GM12878 (cell line): Measurements from ENCODE around the gene CIDEC. TPM values are rescaled to one million over a fixed set of nuclear protein-coding genes. Genes with fewer than 3 reads are reported as not detected.

ENCODE experiments used
- ATAC-seq: fragments of 200-7000 bp; cut with Tn5 transposase; 3 replicates; pipeline ENCODE4 v1.9.1; 2020; ENCODE audit warnings: mild to moderate bottlenecking, moderate library complexity
- BruUV-seq: library from RNA; stranded (reverse); fragments of 400-500 nt; replicated peaks from 2 replicates; lab custom pipeline; 2021; lab: Mats Ljungman, UMichigan
- CTCF ChIA-PET: fragments of 300-600 bp; sonication (Branson Sonifier 250); formaldehyde crosslinking; extraction: SDS; loops from one replicate; lab custom pipeline; 2021; ENCODE audit warnings: inconsistent platforms; lab: Yijun Ruan, JAX
- POLR2A ChIA-PET: fragments of 350-600 bp; formaldehyde crosslinking; extraction: SDS; loops from one replicate; lab custom pipeline; 2021; ENCODE audit warnings: inconsistent platforms; lab: Charles Lee
- RAD21 ChIA-PET: fragments of 300-600 bp; sonication (Branson Sonifier 250); formaldehyde crosslinking; loops from one replicate; lab custom pipeline; 2023; ENCODE audit warnings: antibody characterized with exemption; ENCODE audit not compliant: unreplicated experiment; lab: Charles Lee
- SMC1A ChIA-PET: fragments of 300-600 bp; sonication (Branson Sonifier 250); formaldehyde crosslinking; loops from one replicate; lab custom pipeline; 2023; ENCODE audit not compliant: unreplicated experiment, uncharacterized antibody; lab: Charles Lee
- DNase-seq: peaks from one replicate; pipeline ENCODE4 v3.0.0-alpha.2; 2011; ENCODE audit warnings: low read depth, low spot score
- FAIRE-seq: peaks from 3 replicates; lab custom pipeline; 2011; peaks lifted over from hg19 to GRCh38; lab: Jason Lieb, UNC
- H2AFZ ChIP-seq: 2 replicates; pipeline ENCODE4 v1.6.0; 2011; ENCODE audit warnings: low read depth, low read length, control low read depth; ENCODE audit not compliant: control insufficient read depth
- H3K27ac ChIP-seq: 2 replicates; pipeline ENCODE4 v1.5.1; 2011; ENCODE audit warnings: control low read depth; ENCODE audit not compliant: control insufficient read depth, insufficient read depth
- H3K27me3 ChIP-seq, 2 experiments: replicated peaks in 1 of 2; 2 replicates each; pipeline versions ENCODE4 v1.6.0 to v1.6.1; 2011; ENCODE audit warnings: low read length in 1 of 2; ENCODE audit not compliant: control insufficient read depth in 2 of 2, insufficient read depth in 2 of 2
- H3K36me3 ChIP-seq, 2 experiments: 2 replicates each; pipeline ENCODE4 v1.5.1; 2011; ENCODE audit warnings: low read length in 1 of 2; ENCODE audit not compliant: control insufficient read depth in 2 of 2, insufficient read depth in 2 of 2
- H3K4me1 ChIP-seq: 2 replicates; pipeline ENCODE4 v1.6.1; 2011; ENCODE audit warnings: mild to moderate bottlenecking, low read length, moderate library complexity, mixed read lengths; ENCODE audit not compliant: control insufficient read depth, insufficient read depth
- H3K4me2 ChIP-seq: 2 replicates; pipeline ENCODE4 v1.6.0; 2011; ENCODE audit warnings: control low read depth; ENCODE audit not compliant: control insufficient read depth, insufficient read depth
- H3K4me3 ChIP-seq: fragments of 200-600 bp; sonication (generic); 2 replicates; pipeline ENCODE4 v1.5.1; 2016
- H3K79me2 ChIP-seq: 2 replicates; pipeline ENCODE4 v1.6.0; 2011; ENCODE audit warnings: low read length; ENCODE audit not compliant: control insufficient read depth, insufficient read depth
- H3K9ac ChIP-seq: 2 replicates; pipeline ENCODE4 v1.8.0; 2011; ENCODE audit warnings: low read length, control low read depth, mixed read lengths; ENCODE audit not compliant: control insufficient read depth, insufficient read depth
- H3K9me3 ChIP-seq: replicated peaks from 3 replicates; pipeline ENCODE4 v1.5.1; 2011; ENCODE audit warnings: mild to moderate bottlenecking, low read length; ENCODE audit not compliant: control insufficient read depth, insufficient read depth
- H4K20me1 ChIP-seq: 2 replicates; pipeline ENCODE4 v1.6.0; 2011; ENCODE audit not compliant: control insufficient read depth, insufficient read depth
- BACH1 ChIP-seq: fragments of 450-650 bp; IDR thresholded peaks from 2 replicates; pipeline ENCODE4 v1.6.1; 2017; ENCODE audit warnings: mild to moderate bottlenecking, borderline replicate concordance
- CHD4 ChIP-seq: fragments of 200-600 bp; sonication (generic); IDR thresholded peaks from 2 replicates; pipeline ENCODE4 v1.6.1; 2016; ENCODE audit warnings: mild to moderate bottlenecking
- JUNB ChIP-seq: IDR thresholded peaks from 2 replicates; pipeline ENCODE4 v1.6.1; 2016; ENCODE audit warnings: antibody characterized with exemption, mild to moderate bottlenecking
- SUZ12 ChIP-seq: fragments of 200-600 bp; sonication (generic); IDR thresholded peaks from one replicate; pipeline ENCODE4 v1.6.1; 2018; ENCODE audit warnings: antibody characterized with exemption, mild to moderate bottlenecking; ENCODE audit not compliant: unreplicated experiment
- WRNIP1 ChIP-seq: IDR thresholded peaks from 2 replicates; pipeline ENCODE4 v1.6.1; 2011; ENCODE audit warnings: low read depth, low read length, improper control_type of control experiment, borderline replicate concordance
- WGBS: methylation state at CpG from one replicate; pipeline ENCODE4 v1.1.6; 2016; ENCODE audit warnings: low lambda C conversion rate; ENCODE audit not compliant: insufficient replicate concordance, insufficient coverage; ENCODE audit errors: missing lambda C conversion rate; 5-methylcytosine and 5-hydroxymethylcytosine counted together
- in situ Hi-C: fragments of 300-500 bp; cut with MboI; formaldehyde crosslinking; loops from 9 replicates; pipeline ENCODE4 v1.14.3; 2018; ENCODE audit warnings: mixed read lengths
- intact Hi-C: fragments of 100-400 bp; cut with micrococcal nuclease; formaldehyde crosslinking; loops from one replicate; pipeline ENCODE4 v1.14.2; 2022; ENCODE audit not compliant: unreplicated experiment
- polyA plus RNA-seq, 11 experiments: library from polyadenylated mRNA; depleted of rRNA in 4 of 11; unstranded in 6 of 11; stranded (reverse) in 5 of 11; fragments of >200 nt; fragmentation: Nextera tagmentation in 4 of 11; fragmentation: Illumina TruSeq in 1 of 11; extraction: Ambion mirVana in 4 of 11; extraction: Trizol in 1 of 11; gene quantifications; 1 replicate in 1 of 11; 2 replicates in 10 of 11; pipeline versions ENCODE4 v1.2.1 to v1.2.3, GENCODE V29; 2011 to 2016; ENCODE audit warnings: inconsistent platforms in 2 of 11, missing spikeins in 2 of 11, low read depth in 1 of 11
- total RNA-seq, 4 experiments: library from RNA; depleted of rRNA in 3 of 4; stranded (reverse); fragments of >200 nt in 3 of 4; fragmentation: Illumina TruSeq in 1 of 4; extraction: Trizol in 1 of 4; gene quantifications; 2 replicates each; pipeline versions ENCODE4 v1.2.1 to v1.2.3, GENCODE V29; 2013 to 2021
- TF ChIP-seq, protein P1 (sequence below): fragments of 450-650 bp; IDR thresholded peaks from 2 replicates; pipeline ENCODE4 v1.6.1; 2016; ENCODE audit warnings: mild to moderate bottlenecking

The CIDEC gene
- total and polyA plus RNA-seq, 10 of the 15 experiments (the other 5 are each of a cell fraction or from before 2014, with no cell fraction given) = 0.10 to 0.49 TPM; not detected in 8

GRCh38 chr3:9843715-9844438 is 36.2 kb downstream of the CIDEC start, which contains the start of gene RPUSD3 (continued):
- TF ChIP-seq BACH1 (no peak), SUZ12 (no peak), CHD4 (no peak), WRNIP1 (no peak)

- peaks cover 11% of the 10 kb centered on the region for H3K4me1 ChIP-seq
- peaks cover 5 to 12% of the 10 kb centered on the region in 2 experiments; a peak in 2 of 4 replicates for H3K36me3 ChIP-seq
- no peak for TF ChIP-seq JUNB
- TF ChIP-seq, protein P1, sequence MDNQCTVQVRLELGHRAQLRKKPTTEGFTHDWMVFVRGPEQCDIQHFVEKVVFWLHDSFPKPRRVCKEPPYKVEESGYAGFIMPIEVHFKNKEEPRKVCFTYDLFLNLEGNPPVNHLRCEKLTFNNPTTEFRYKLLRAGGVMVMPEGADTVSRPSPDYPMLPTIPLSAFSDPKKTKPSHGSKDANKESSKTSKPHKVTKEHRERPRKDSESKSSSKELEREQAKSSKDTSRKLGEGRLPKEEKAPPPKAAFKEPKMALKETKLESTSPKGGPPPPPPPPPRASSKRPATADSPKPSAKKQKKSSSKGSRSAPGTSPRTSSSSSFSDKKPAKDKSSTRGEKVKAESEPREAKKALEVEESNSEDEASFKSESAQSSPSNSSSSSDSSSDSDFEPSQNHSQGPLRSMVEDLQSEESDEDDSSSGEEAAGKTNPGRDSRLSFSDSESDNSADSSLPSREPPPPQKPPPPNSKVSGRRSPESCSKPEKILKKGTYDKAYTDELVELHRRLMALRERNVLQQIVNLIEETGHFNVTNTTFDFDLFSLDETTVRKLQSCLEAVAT = peak; percentile 69
- H2AFZ ChIP-seq = no peak overlapping the region
- no peak overlapping the region for H3K27ac ChIP-seq
- ChIA-PET SMC1A (interaction anchor here (1.2 to 1.5 kb wide), 2 partner anchors 46 to 51 kb away, joined by 3 to 4 read pairs; no protein-coding TSS in a partner anchor), POLR2A (no interaction called here), RAD21 (no interaction called here), CTCF (interaction anchor here (0.7 to 1.8 kb wide), 3 partner anchors 90 to 478 kb away, joined by 3 to 4 read pairs (median 4); partner anchors contain the start of gene THUMPD3)
- H3K9ac ChIP-seq = no peak overlapping the region
- ATAC-seq (no peak), FAIRE-seq (no peak), DNase-seq (no peak)
- BruUV-seq = no TSS peak
- no peaks in the 10 kb centered on the region for H3K9me3 ChIP-seq
- H3K4me2 ChIP-seq = no peak overlapping the region
- in situ Hi-C loops (no loop called here), intact Hi-C loops (loop anchor here (5.0 kb wide), 1 partner anchor 91 kb away; the partner anchor contains the start of gene CRELD1)
- H3K79me2 ChIP-seq = peaks cover 8% of the 10 kb centered on the region
- H4K20me1 ChIP-seq = no peaks in the 10 kb centered on the region; the same call in 1 of the 2 replicates
- no peak overlapping the region for H3K4me3 ChIP-seq
- no peaks in the 10 kb centered on the region for H3K27me3 ChIP-seq
- 87% methylated on average over 8 of the region's 8 CpGs for WGBS
Measured at GRCh38 chr3:9841015-9841414, 39.0 kb downstream of the CIDEC start.
